GM18858 (cell line): ENCODE results near the gene CIAO1.
"Not testable (repeated sequence)": the region's sequence is repeated elsewhere in the genome, so short reads cannot be mapped to it uniquely, and the experiment has no call there.

ENCODE experiments used
- ATAC-seq: cut with Tn5 transposase; IDR thresholded peaks from one replicate; pipeline ENCODE4 v1.9.1; 2021; ENCODE audit not compliant: unreplicated experiment

Gene CIAO1

DNA sequence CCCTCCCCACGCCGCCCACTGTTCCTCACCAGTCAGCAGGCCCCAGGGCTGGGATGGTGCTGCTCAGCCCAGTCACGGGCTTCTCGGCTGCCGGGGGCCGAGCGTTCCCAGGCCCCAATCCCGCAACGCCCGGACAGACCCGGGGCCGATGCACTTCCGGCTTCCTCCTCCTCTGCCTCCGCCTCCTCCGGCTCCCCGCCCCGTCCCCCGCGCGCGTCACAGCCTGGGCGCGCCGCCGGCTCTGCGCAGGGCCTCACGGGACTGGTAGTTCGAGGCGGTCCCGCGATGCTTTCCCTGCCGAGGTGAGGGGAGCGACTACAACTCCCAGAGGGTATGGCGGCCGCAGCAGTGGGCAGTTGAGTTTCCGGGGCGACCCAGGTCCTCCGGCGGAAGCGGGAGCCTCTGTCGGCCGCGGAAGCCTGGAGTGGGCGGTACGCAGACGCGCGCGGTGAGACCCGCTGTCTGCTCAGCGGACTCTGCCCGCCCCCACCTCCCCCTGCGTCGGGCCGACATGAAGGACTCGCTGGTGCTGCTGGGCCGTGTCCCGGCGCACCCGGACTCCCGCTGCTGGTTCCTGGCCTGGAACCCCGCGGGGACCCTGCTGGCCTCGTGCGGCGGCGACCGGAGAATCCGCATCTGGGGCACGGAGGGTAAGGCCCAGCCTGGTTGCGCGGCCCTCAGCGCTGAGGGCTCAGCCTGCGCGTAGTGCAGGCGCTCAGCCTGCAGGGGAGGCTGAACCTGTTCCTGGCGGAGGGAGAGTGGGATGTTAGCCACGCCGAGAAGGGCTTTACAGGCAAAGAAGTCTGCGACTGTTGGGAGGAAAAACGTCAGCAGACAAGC lies at the start of gene CIAO1, which contains the start of gene TMEM127:
CIAO1 (plus strand) TSS at position 386 of the 840 bp plus-strand sequence; CDS start at position 512, 126 bp downstream.
TMEM127 (minus strand) TSS at position 158 of the 840 bp plus-strand sequence. CDS start 616 bp downstream, outside the sequence.
- ATAC-seq: peak; percentile 87

DNA sequence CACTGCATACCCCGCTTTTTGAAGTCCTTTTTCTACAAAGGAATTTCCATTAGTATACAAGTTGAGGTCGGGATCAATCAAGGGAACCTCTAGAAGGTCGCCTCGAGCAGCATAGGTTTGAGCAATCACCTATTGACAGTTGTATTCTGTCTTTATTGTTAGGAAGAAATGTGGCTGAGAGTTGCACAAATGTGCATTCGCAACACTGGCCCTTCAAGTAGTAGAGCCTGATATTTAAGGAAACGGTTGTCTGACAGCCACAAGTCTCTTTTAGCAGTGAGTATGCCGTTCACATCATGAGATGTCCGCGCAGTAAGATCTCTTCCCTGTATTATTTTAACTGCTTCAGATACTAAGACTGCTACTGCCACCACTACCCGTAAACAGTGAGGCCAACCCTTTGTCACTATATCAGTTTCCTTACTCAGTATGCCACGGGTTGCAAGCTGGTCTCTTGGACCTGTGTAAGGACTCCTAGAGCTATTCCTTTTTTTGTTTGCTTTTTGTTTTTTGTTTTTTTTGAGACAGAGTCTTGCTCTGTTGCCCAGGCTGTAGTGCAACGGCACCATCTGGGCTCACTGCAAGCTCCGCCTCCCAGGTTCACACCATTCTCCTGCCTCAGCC lies 47.4 kb upstream of the CIAO1 start:
- ATAC-seq: no peak

DNA sequence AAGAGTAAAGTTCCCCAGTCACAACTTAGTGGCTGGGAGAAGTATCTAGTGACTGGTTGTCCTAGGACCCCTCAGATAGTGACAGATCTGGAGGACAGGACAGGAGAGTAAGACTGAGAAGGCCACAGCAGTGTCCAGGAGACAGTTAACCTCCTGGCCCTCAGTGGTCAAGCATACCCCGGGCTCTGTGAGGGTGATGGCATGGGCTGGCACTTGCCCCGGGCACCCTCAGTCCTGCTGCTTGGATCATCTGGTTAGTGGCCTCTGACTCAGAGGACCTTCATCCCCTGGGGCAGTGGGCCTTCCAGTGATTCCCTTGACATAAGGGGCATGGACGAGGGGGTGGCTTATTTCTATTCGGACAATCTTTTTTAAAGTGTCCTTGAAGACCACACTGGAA lies 46.1 kb upstream of the CIAO1 start:
- not testable (repeated sequence) for ATAC-seq

DNA sequence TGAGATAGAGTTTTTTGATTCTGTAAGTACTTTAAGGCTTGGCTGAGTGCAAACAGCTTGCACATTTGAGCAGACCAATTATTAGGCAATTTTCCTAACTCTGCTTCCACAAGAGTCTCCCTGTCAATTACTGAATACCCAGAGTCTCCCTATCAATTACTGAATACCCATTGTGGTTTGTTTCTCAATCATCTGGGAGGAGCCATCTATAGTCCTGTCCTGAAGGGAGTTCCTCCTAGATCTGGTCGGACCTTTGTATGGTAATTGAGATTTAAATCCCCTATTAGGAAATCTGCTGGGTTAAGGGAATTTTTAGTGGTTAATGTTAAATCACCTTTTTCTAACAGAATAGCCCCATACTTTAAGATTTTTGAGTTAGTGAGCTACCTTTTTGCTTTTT lies 44.9 kb upstream of the CIAO1 start:
- ATAC-seq: not testable (repeated sequence)

DNA sequence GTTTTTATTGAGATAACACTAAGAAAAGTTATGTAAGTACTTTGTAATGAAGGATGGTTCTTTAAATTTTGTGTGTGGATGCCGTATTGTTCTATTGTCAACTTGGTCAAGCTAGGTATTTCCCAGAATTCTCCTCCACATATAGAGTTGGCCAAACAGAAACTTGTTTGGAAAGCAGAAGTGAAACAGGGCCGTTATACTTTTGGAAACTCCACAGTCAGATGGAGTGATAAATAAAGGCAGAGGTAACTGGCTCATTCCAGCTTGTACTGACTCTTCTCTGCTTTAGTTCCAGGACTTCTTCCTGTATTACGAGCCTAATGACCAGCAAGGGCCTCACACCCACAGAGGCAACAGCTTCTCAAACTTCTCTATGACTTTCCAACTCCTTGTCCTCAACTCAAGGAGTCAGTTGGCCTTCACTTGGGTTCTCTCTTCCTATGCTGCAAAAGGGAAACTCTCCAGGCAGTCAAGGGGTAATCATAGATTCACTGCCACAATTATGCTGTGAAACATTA lies 41.0 kb upstream of the CIAO1 start:
- ATAC-seq: peak; percentile 80

DNA sequence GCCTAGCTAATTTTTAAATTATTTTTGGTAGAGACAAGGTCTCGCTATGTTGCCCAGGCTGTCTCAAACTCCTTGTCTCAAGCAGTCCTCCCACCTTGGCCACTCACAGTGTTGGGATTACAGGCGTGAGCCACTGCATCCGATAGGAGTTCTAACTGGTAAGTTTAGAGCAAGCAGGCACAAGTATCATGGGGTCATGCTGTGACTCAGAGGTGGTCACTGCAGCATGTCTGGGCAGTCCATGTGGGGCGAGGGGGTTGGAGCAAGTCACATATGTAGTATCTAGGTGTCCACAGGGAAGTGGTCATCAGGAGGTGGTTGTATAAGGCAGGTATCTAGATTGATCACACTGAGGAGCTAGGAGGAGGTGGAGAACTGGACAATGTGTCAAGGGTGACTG lies 34.7 kb upstream of the CIAO1 start:
- ATAC-seq: no peak

DNA sequence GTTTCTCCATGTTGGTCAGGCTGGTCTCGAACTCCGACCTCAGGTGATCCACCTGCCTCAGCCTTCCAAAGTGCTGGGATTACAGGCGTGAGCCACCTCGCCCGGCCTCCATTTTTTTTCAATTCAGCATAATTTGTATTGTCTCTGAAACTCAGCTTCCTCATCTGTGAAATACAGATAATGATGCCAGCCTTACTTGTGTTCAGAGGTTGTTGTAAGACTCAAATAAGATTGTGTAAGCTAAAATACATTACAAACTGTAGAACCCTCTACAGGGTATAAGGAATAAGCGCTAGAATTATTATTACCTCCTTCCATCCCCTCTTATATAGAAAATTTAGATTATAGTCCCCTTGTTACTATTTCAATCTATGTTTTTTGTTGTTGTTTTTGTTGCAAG lies 32.6 kb upstream of the CIAO1 start:
- no peak for ATAC-seq

DNA sequence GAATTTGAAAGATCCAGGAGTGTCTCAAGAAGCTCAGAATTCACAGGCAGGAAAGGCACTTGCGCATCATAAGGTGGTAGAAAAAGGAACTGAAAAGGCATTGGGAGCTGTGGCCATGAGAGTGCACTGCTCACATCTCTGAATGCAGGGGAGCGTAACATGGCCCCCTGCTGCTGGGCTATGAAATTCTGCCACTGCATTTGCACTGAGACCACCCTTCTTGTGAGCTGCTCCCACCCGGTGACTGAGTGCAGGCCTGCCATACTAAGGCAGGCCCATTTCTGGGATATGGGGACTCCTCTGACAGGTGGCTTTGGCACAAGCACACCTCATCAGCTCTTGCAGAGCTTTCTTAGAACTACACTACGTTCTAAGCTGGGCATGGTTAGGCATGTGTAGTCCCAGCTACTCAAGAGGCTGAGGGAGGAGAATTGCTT lies 32.1 kb upstream of the CIAO1 start:
- peak; percentile 91 for ATAC-seq

DNA sequence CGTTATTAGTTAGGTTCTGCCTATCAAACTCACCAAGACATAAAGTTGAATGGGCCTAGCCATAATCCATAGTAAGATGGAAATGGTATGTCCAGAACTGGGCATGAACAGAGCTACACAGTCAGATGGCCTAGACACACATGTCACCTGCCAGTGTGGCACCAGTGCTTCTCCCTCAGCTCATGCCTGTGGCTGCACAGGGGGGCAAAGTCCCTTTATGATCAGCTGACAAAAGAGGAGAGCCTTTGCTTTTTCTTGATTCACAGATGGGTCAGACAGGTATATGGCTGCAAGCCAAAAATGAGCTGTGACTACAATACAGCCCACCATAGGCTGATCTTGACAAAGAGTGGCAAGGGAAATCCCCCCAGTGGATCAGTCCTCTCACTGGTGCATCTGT lies 29.1 kb upstream of the CIAO1 start:
- no peak for ATAC-seq

DNA sequence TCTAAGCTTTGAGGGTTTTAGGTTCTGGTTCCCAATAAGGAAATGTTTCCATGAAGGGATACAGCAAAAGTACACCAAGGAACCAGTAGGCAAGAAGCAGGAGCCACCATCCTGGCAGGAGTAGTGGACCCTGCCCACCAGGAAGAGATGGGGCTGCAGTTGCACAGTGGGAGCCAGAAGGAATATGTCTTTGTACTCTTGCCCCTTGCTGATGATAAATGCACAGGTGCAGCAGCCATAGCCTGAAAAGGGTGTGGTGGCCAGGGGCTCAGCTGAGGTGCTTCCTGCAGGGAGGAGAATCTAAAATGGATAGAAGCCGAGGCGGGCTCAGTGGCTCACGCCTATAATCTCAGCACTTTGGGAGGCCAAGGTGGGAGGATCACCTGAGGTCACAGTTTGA lies 27.8 kb upstream of the CIAO1 start:
- ATAC-seq: no peak

DNA sequence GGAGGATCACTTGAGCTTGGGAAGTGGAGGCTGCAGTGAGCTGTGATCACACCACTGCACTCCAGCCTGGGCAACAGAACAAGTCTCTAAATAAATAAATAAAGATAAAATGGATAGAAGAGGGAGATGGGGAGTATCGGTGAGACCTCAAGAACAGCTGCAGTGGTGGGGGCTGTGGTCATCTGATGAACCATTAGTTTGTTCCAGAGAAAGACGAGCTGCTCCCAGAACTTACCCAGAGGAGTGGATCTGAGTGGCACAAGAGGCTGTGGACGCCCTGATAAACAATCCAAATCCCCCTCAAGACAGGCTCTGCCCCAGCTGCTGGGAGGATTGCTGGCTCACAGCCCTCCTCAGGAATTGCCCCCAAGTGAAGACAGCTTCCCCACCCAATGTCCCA lies 26.9 kb upstream of the CIAO1 start:
- no peak for ATAC-seq

DNA sequence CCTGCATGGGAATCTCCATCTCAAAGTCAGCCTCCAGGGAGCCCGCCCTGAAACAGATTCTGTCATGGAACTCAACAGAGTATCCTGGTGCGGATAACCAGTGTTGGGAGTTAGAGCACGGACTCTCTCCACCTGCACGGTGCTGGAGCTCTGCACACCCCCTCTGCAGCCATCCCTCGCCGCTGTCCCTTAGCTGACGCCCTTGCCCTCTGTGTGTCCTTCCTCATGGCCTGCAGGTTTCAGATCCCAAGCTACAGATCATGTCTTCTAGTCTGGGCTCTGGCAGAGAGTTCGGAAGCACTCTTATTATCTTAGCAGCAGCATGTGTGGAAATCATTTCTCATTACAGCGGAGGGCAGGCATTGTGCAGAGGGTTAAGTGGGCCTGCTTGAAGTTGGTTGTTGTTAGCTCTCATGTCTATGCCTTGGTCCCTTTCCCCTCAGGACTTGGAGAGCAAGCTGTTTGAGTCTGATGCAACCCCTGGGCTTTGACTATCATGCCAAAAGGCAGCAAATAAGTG lies 26.2 kb upstream of the CIAO1 start:
- ATAC-seq: no peak

DNA sequence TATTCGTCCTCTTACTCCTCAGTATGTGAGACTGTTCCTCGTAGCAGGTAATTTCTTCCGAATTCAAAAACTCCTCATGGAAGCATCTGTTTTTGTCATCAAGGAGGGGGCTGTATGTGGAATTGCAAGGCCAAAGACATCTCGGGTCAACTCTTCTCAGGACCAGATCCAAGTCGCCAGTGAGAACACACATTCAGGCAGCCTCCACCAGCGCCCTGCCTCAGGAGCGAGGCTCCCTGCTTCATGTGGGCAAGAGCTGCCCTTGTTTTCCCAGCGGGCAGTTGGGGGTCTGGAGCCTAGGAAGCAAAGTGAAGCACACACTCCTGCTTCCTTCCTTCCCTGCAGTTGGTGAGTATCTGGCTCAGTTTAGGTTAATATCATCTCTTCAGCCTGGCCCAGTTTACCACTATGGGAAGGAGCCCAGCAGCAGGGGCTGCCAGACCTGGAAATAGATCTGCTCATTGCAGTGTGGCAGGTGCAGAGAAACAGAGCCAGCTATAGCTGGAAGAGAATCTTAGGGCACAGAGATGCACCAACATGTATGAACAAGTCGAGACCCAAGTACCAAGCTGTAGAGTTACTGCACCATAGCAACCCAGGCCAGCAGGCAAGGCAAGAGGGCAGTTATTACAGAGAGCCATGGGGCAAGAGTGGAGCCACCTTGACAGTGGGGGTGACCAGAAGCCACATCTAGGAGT lies 25.5 kb upstream of the CIAO1 start:
- ATAC-seq: no peak

DNA sequence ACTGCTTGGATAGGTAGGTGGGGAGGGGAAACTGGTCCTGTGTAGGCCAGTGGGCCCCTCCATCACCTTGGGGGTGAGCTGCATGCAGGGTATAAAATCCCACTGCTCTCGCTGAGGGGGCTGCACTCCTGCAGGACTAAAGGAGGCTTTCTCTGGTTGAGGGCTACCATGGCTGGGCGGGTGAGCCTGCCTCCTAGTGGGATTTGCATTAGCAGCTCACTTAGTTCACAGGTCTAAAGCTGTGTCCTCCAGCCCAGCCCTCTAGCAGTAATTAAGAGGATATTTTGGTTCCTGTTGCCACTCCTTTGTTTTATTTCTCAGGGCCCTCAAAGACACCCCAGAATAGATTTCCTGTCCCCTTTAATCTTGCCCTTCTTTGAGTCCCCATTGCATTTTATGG lies 24.8 kb upstream of the CIAO1 start:
- no peak for ATAC-seq

DNA sequence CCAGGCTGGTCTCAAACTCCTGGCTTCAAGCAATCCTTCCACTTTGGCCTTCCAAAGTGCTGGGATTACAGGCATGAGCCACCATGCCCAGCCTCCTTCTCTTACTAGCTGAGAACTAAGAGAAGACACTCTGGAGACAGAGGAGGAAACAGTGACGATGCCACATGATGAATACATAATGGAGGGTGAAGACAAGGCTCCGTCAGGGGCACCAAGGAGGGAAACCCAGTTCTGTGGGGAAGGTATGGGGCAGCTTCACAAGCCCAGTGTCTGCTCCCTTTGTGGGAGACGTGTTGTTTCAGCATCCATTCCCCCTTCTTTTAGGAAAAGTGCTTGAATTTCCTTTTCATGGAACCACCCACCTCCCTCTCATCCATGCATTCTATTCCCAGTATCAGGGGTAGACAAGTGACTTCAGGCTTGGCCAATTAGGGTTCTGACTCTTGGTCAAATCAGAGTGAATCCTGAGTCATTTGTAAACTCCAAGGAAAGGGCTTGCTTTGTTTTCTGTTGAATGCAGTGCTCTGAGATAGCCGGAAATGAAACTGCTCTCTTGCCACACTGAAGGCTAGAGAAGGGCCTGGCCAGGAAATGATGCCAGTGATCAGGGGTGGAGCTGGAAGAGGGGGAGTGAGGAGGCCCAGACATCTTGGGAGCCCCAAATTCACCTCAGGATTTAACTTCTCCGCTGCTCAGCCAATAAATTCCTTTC lies 24.0 kb upstream of the CIAO1 start:
- peak; percentile 81 for ATAC-seq

DNA sequence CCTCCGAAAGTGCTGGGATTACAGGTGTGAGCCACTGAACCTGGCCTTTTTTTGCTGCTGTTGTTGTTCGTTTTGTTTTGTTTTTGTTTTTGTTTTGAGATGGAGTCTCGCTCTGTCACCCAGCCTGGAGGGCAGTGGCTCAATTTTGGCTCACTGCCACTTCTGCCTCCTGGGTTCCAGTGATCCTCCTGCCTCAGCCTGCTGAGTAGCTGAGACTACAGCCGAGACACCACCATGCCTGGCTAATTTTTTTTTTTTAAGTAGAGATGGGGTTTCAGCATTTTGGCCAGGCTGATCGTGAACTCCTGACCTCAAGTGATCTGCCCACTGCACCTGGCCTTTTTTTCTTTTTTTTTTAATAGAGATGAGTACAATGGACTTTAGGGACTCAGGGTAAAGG lies 22.2 kb upstream of the CIAO1 start:
- no peak for ATAC-seq

DNA sequence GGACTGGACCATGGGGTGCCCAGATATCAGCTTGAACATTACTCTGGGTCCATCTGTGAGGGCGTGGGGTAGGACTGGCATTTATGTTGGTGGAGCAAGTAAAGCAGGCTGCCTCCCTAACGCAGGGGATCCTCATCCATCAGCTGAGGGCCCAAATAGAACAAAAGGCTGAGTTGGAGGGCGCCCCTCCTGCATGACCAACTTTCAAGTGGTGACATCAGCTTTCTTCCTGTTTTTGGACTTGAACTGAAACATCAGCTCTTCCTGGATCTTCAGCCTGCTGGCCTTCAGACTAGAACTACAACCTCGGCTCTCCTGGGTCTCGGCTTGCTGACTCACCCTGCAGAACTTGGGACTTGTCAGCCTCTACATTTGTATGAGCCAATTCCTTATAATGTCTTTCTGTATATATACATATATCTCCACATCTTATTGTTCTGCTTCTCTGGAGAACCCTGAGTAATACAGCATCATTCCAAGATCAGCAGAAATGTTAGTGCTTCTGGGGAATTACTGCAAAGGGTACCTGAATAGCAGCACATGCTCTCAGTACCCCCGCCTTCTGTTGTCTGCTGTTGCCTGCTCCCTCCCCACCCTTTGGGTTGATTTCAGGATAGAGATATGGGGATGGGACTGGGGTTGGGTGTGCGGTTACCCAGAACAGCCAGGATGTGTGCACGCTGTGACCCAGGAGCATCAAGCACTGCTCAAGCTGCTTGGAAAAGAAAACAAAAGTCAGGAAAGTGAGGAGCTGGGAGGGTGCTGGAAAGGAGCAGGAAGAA lies 20.2 kb upstream of the CIAO1 start:
- no peak for ATAC-seq

DNA sequence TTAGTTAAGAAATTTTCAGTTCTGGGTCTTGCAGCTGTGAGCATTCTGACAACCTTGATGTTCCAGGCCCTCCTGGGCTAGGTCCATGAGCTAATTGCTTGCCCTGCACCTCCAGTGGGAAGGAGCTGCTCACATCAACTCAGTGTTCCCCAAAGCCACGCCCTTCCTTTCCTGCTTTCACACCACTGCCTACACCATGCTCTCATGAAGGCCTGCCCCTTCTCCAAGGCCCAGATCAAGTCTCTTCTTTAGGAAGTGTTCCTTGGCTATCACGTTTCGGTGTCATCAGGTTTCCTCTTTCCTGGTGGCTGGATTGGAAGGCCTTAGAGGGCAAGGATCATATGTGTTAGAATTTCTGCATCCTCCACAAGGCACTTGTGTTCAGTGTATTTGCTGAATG lies 19.0 kb upstream of the CIAO1 start:
- no peak for ATAC-seq

DNA sequence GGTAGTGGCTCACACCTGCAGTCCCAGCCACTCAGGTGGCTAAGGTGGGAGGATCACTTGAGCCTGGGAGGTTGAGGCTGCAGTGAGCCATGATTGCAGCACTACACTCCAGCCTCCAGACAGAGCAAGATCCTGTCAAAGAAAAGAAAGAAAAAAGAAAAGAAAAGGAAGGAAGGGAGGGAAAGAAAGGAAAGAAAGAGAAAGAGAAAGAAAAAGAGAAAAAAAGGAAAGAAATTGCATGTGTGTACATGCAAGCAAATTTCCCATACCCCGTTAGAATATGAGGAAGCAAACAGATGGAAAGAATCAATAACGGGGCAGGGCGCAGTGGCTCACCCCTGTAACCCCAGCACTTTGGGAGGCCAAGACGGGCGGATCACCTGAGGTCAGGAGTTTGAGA lies 18.1 kb upstream of the CIAO1 start:
- ATAC-seq: no peak

DNA sequence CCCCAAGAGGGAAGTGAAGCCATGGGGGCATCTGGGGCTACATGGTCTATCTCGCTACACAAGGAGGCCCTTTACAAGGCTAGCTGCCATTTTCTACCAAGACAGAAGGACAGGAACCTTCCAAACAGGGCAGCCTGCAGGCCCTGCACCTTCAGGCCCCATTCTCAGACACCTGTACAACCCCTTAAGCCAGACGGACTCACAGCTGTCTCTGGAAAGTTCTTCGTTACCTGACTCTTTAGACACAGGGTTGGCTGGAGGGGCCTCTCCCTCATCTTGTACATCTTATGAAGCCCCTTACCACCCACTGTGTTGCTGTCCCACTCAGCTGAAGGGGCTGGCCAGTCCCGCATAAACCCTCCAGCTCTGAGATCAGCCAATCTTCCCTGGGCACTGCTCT lies 17.4 kb upstream of the CIAO1 start:
- no peak for ATAC-seq
